ENCODE measurements around the gene PHF12.

The PHF12 gene

GRCh38 chr17:28957277-28957991 lies 6.1 kb upstream of the PHF12 start:
- TF ChIP-seq CTCF (IDR thresholded peaks at IDR 0.05; ENCODE audit: insufficient read depth, low read length, poor library complexity, severe bottlenecking) (no peak), EZH2phosphoT487 (conservative IDR thresholded peaks at IDR 0.05; ENCODE audit: low read length) (no peak)
- no peak overlapping the region for H3K9ac ChIP-seq (ENCODE audit: low read length)
- H3K9me2 ChIP-seq (replicated peaks; ENCODE audit: insufficient read depth, low read length): no peaks in the 10 kb centered on the region
- H3K4me2 ChIP-seq (ENCODE audit: low read depth, low read length, poor library complexity, severe bottlenecking): no peak overlapping the region
- peaks cover 7% of the 10 kb centered on the region; the same call in 1 of the 2 replicates for H3F3A ChIP-seq (ENCODE audit: insufficient read depth)
- H2AFZ ChIP-seq (ENCODE audit: low read depth, low read length, severe bottlenecking): no peak overlapping the region
- no peaks in the 10 kb centered on the region for H3K9me3 ChIP-seq (ENCODE audit: insufficient read depth, low read length)
- H3K36me3 ChIP-seq (ENCODE audit: low read length): no peaks in the 10 kb centered on the region
- H3K79me2 ChIP-seq (ENCODE audit: insufficient read depth, low read length): no peaks in the 10 kb centered on the region
- no peak overlapping the region for H3K4me3 ChIP-seq (ENCODE audit: insufficient read depth, low read length, poor library complexity, severe bottlenecking)
- H4K20me1 ChIP-seq (ENCODE audit: low read depth, low read length): no peaks in the 10 kb centered on the region
- no peaks in the 10 kb centered on the region for H3K27me3 ChIP-seq (ENCODE audit: low read length)
- no peak overlapping the region for H3K27ac ChIP-seq (ENCODE audit: low read depth, low read length)

GRCh38 chr17:28956861-28957260 lies 5.5 kb upstream of the PHF12 start:
- Histone ChIP-seq H3K9me2 (replicated peaks; ENCODE audit: insufficient read depth, low read length) (no peaks in the 10 kb centered on the region), H3K36me3 (ENCODE audit: low read length) (no peaks in the 10 kb centered on the region), H4K20me1 (ENCODE audit: low read depth, low read length) (no peaks in the 10 kb centered on the region), H3K27me3 (ENCODE audit: low read length) (no peaks in the 10 kb centered on the region), H3K9me3 (ENCODE audit: insufficient read depth, low read length) (no peaks in the 10 kb centered on the region), H3F3A (ENCODE audit: insufficient read depth) (peaks cover 10% of the 10 kb centered on the region), H3K79me2 (ENCODE audit: insufficient read depth, low read length) (no peaks in the 10 kb centered on the region), H3K4me2 (ENCODE audit: low read depth, low read length, poor library complexity, severe bottlenecking) (no peak overlapping the region), H3K27ac (ENCODE audit: low read depth, low read length) (no peak overlapping the region), H3K9ac (ENCODE audit: low read length) (no peak overlapping the region), H3K4me3 (ENCODE audit: insufficient read depth, low read length, poor library complexity, severe bottlenecking) (no peak overlapping the region), H2AFZ (ENCODE audit: low read depth, low read length, severe bottlenecking) (no peak overlapping the region)
- TF ChIP-seq EZH2phosphoT487 (conservative IDR thresholded peaks at IDR 0.05; ENCODE audit: low read length) (no peak), CTCF (IDR thresholded peaks at IDR 0.05; ENCODE audit: insufficient read depth, low read length, poor library complexity, severe bottlenecking) (no peak)

GRCh38 chr17:28956112-28956511 lies 4.8 kb upstream of the PHF12 start:
- Histone ChIP-seq H3K4me3 (ENCODE audit: insufficient read depth, low read length, poor library complexity, severe bottlenecking) (no peak overlapping the region), H3K9me3 (ENCODE audit: insufficient read depth, low read length) (no peaks in the 10 kb centered on the region), H3K27ac (ENCODE audit: low read depth, low read length) (no peak overlapping the region), H3K36me3 (ENCODE audit: low read length) (no peaks in the 10 kb centered on the region), H2AFZ (ENCODE audit: low read depth, low read length, severe bottlenecking) (no peak overlapping the region), H4K20me1 (ENCODE audit: low read depth, low read length) (no peaks in the 10 kb centered on the region), H3K9me2 (replicated peaks; ENCODE audit: insufficient read depth, low read length) (no peaks in the 10 kb centered on the region), H3F3A (ENCODE audit: insufficient read depth) (peaks cover 12% of the 10 kb centered on the region), H3K9ac (ENCODE audit: low read length) (no peak overlapping the region), H3K27me3 (ENCODE audit: low read length) (no peaks in the 10 kb centered on the region), H3K4me2 (ENCODE audit: low read depth, low read length, poor library complexity, severe bottlenecking) (no peak overlapping the region), H3K79me2 (ENCODE audit: insufficient read depth, low read length) (peaks cover under 1% of the 10 kb centered on the region; the same call in 1 of the 2 replicates)
- TF ChIP-seq CTCF (IDR thresholded peaks at IDR 0.05; ENCODE audit: insufficient read depth, low read length, poor library complexity, severe bottlenecking) (no peak), EZH2phosphoT487 (conservative IDR thresholded peaks at IDR 0.05; ENCODE audit: low read length) (no peak)
